B cell (primary cell): Measurements from ENCODE around the gene KSR1. TPM values are rescaled to one million over a fixed set of nuclear protein-coding genes. Genes with fewer than 3 reads are reported as not detected.

ENCODE experiments used
- ATAC-seq: fragments of 200-7000 bp; cut with Tn5 transposase; one replicate; pipeline ENCODE4 v1.10.0; 2021; ENCODE audit warnings: low read depth, mild to moderate bottlenecking, moderate number of reproducible peaks, moderate library complexity
- CTCF ChIA-PET: fragments of 350-600 bp; sonication (Branson Sonifier 250); formaldehyde crosslinking; loops from one replicate; lab custom pipeline; 2021; ENCODE audit warnings: antibody characterized with exemption, inconsistent platforms; lab: Charles Lee
- POLR2A ChIA-PET: fragments of 350-600 bp; sonication (Branson Sonifier 250); formaldehyde crosslinking; loops from one replicate; lab custom pipeline; 2021; ENCODE audit warnings: antibody characterized with exemption; lab: Charles Lee
- DNase-seq: peaks from one replicate; pipeline ENCODE4 v3.0.0; 2013
- H2AFZ ChIP-seq: 2 replicates; pipeline ENCODE4 v1.6.1; 2012; ENCODE audit warnings: mild to moderate bottlenecking, low read depth, low read length; ENCODE audit not compliant: insufficient read depth, poor library complexity, severe bottlenecking
- H3K27ac ChIP-seq, 2 donors: 1 replicate in 1 of 2; 2 replicates in 1 of 2; pipeline ENCODE4 v1.5.1; 2012 to 2013; ENCODE audit warnings: low read length in 2 of 2, mild to moderate bottlenecking in 2 of 2, moderate library complexity in 1 of 2
- H3K27me3 ChIP-seq, 4 experiments: fragments of 200-600 bp in 1 of 4; sonication (generic) in 1 of 4; replicated peaks in 1 of 4; 1 replicate in 2 of 4; 2 replicates in 2 of 4; pipeline versions ENCODE4 v1.6.1 to v1.7.0; 2013 to 2016; ENCODE audit warnings: low read length in 3 of 4, mild to moderate bottlenecking in 2 of 4, mixed read lengths in 1 of 4, moderate library complexity in 1 of 4; ENCODE audit not compliant: insufficient read depth in 4 of 4, control insufficient read depth in 3 of 4; ENCODE audit errors: control extremely low read depth in 1 of 4
- H3K36me3 ChIP-seq, 2 experiments: replicated peaks in 1 of 2; 1 replicate in 1 of 2; 2 replicates in 1 of 2; pipeline versions ENCODE4 v1.6.1 to v1.7.1; 2013; ENCODE audit warnings: low read length in 1 of 2; ENCODE audit not compliant: insufficient read depth in 2 of 2, control insufficient read depth in 1 of 2; ENCODE audit errors: control extremely low read depth in 1 of 2, extremely low read depth in 1 of 2
- H3K4me1 ChIP-seq, 2 donors: fragments of 200-600 bp in 1 of 2; sonication (generic) in 1 of 2; 1 replicate in 1 of 2; 2 replicates in 1 of 2; pipeline versions ENCODE4 v1.5.1 to v1.6.1; 2013 to 2017; ENCODE audit warnings: low read length in 2 of 2; ENCODE audit not compliant: control insufficient read depth in 2 of 2, insufficient read depth in 2 of 2
- H3K4me2 ChIP-seq: replicated peaks from 2 replicates; pipeline ENCODE3; 2012; ENCODE audit warnings: mild to moderate bottlenecking, low read depth, low read length; ENCODE audit not compliant: poor library complexity, severe bottlenecking
- H3K4me3 ChIP-seq, 5 experiments: fragments of 200-600 bp in 1 of 5; sonication (generic) in 1 of 5; 1 replicate in 3 of 5; 2 replicates in 2 of 5; pipeline versions ENCODE4 v1.5.1 to v1.7.0; 2011 to 2016; ENCODE audit warnings: low read length in 4 of 5, mild to moderate bottlenecking in 4 of 5, low read depth in 2 of 5, control low read depth in 1 of 5, moderate library complexity in 1 of 5; ENCODE audit not compliant: insufficient read depth in 1 of 5; ENCODE audit errors: control extremely low read depth in 1 of 5, extremely low read depth in 1 of 5
- H3K79me2 ChIP-seq: fragments of 200-600 bp; sonication (generic); one replicate; pipeline ENCODE4 v1.6.0; 2016; ENCODE audit warnings: low read length; ENCODE audit not compliant: control insufficient read depth, insufficient read depth
- H3K9ac ChIP-seq: fragments of 200-600 bp; sonication (generic); 2 replicates; pipeline ENCODE4 v1.6.1; 2017; ENCODE audit warnings: mild to moderate bottlenecking, low read length, moderate library complexity
- H3K9me3 ChIP-seq, 3 donors: one replicate each; pipeline versions ENCODE4 v1.6.1 to v1.7.1; 2013; ENCODE audit warnings: low read length in 2 of 3; ENCODE audit not compliant: control insufficient read depth in 2 of 3, insufficient read depth in 1 of 3; ENCODE audit errors: control extremely low read depth in 1 of 3
- H4K20me1 ChIP-seq: 2 replicates; pipeline ENCODE4 v1.6.0; 2012; ENCODE audit warnings: mild to moderate bottlenecking, low read length; ENCODE audit not compliant: insufficient read depth, control insufficient read depth, poor library complexity, severe bottlenecking
- H3K27ac Mint-ChIP-seq: one replicate; pipeline ENCODE4 v1.8.0; 2021; ENCODE audit warnings: mixed read lengths
- H3K27me3 Mint-ChIP-seq: one replicate; pipeline ENCODE4 v1.8.0; 2021; ENCODE audit warnings: mixed read lengths
- H3K4me1 Mint-ChIP-seq: one replicate; pipeline ENCODE4 v1.8.0; 2021; ENCODE audit warnings: mixed read lengths
- H3K4me3 Mint-ChIP-seq: one replicate; pipeline ENCODE4 v1.8.0; 2021; ENCODE audit warnings: mixed read lengths
- H3K9me3 Mint-ChIP-seq: one replicate; pipeline ENCODE4 v1.8.0; 2022; ENCODE audit warnings: mixed read lengths; ENCODE audit not compliant: insufficient read depth
- EZH2 ChIP-seq: IDR thresholded peaks from 2 replicates; pipeline ENCODE4 v1.6.1; 2012; ENCODE audit warnings: borderline replicate concordance, low read depth, mild to moderate bottlenecking, moderate library complexity, low read length; ENCODE audit not compliant: insufficient read depth, poor library complexity, severe bottlenecking
- WGBS: methylation state at CpG from one replicate; pipeline ENCODE4 v1.1.5; 2013; ENCODE audit warnings: missing lambda C conversion rate; ENCODE audit not compliant: insufficient coverage; 5-methylcytosine and 5-hydroxymethylcytosine counted together
- intact Hi-C: fragments of 100-400 bp; cut with micrococcal nuclease; formaldehyde crosslinking; loops from one replicate; pipeline ENCODE4 v1.10.0; 2022
- polyA plus RNA-seq: library from polyadenylated mRNA; depleted of rRNA; stranded (reverse); fragments of >200 nt; gene quantifications from 2 replicates; pipeline ENCODE4 v1.2.3, GENCODE V29; 2012
- total RNA-seq, 2 donors: library from RNA; stranded (reverse); fragments of 120-200 nt in 1 of 2; gene quantifications; 1 replicate in 1 of 2; 2 replicates in 1 of 2; pipeline versions ENCODE4 v1.2.3 to v1.2.4, GENCODE V29; 2013 to 2022
- TF ChIP-seq, protein P1 (sequence below): fragments of 200-600 bp; IDR thresholded peaks from one replicate; pipeline ENCODE4 v1.8.0; 2022; ENCODE audit warnings: antibody characterized with exemption, mild to moderate bottlenecking

KSR1 gene
- total and polyA plus RNA-seq, 2 donors (not counting 1 experiment from before 2014, with no cell fraction given), result 27.5 to 85.6 TPM

DNA sequence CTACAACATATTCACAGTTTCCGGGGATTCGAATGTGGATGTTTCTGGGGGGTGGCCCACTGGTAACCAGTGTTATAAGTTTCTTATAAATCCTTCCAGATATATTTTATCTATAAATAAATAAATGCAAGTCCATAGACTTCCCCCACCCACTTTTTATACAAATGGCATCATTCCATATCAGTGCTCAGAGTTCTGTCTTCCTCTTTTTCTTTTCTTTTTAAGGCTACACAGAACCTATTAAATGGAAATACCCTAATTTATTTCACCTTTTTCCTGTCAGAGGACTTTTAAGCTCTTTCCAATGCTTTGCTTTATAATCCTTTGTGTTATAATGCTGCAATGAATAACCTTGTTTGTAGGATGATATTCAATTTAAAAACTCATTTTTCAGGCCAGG is 178.5 kb downstream of the KSR1 start:
- TF ChIP-seq, protein P1, sequence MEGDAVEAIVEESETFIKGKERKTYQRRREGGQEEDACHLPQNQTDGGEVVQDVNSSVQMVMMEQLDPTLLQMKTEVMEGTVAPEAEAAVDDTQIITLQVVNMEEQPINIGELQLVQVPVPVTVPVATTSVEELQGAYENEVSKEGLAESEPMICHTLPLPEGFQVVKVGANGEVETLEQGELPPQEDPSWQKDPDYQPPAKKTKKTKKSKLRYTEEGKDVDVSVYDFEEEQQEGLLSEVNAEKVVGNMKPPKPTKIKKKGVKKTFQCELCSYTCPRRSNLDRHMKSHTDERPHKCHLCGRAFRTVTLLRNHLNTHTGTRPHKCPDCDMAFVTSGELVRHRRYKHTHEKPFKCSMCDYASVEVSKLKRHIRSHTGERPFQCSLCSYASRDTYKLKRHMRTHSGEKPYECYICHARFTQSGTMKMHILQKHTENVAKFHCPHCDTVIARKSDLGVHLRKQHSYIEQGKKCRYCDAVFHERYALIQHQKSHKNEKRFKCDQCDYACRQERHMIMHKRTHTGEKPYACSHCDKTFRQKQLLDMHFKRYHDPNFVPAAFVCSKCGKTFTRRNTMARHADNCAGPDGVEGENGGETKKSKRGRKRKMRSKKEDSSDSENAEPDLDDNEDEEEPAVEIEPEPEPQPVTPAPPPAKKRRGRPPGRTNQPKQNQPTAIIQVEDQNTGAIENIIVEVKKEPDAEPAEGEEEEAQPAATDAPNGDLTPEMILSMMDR, result no peak
- TF ChIP-seq EZH2, result no peak
- Histone ChIP-seq H3K9me3 (peaks cover 0 to 4% (median 0%) of the 10 kb centered on the region in 3 donors), H3K4me2 (peak overlapping the region; percentile 50), H3K79me2 (peaks cover 69% of the 10 kb centered on the region), H2AFZ (no peak overlapping the region), H3K36me3 (peaks cover 0 to 6% of the 10 kb centered on the region in 2 experiments), H3K9ac (peak overlapping the region; percentile 22), H3K27ac (peak overlapping the region; percentile 60 to 77), H3K4me1 (peaks cover 43 to 58% of the 10 kb centered on the region in 2 donors), H3K27me3 (no peaks in the 10 kb centered on the region), H3K4me3 (no peak overlapping the region), H4K20me1 (no peaks in the 10 kb centered on the region)
- Mint-ChIP-seq H3K4me3 (peak overlapping the region; percentile 59), H3K27me3 (no peaks in the 10 kb centered on the region), H3K4me1 (peaks cover 55% of the 10 kb centered on the region), H3K9me3 (no peaks in the 10 kb centered on the region), H3K27ac (peak overlapping the region; percentile 90)
- no CpG with 5 or more reads among the region's 2 CpGs for WGBS
- intact Hi-C loops, result no loop called here
- DNase-seq (peak; percentile 45), ATAC-seq (no peak)
- CTCF ChIA-PET, result interaction anchor here (1.0 to 7.6 kb wide), 5 partner anchors 12 to 33 kb away, joined by 4 to 59 read pairs (median 5); no protein-coding TSS in a partner anchor
- POLR2A ChIA-PET, result no interaction called here

DNA sequence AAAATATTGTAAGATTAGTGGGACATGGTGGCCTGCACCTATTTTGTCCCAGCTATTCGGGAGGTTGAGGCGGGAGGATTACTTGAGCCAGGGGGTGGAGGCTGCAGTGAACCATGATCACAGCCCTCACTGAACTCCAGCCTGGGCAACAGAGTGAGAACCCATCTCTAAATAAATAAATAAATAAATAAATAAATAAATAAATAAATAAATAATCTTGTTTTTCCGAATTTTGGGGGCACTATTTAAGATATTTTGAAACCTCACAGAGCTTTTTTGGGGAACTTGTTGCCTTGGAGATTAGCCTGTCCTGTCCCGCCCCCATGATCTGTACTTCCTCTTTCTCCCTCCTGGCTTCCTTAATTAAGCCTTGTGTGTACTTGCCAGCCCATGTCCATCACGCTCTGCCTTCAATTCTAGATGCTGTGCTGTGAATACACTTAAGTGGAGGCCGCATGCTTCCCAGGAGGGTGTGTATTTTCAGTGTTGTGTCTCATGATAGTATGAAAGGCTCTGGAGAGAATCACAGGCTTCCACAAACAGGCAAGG is 179.1 kb downstream of the KSR1 start:
- no peak overlapping the region for H2AFZ ChIP-seq
- peak; percentile 69 for ATAC-seq

More for the DNA sequence above, 179.1 kb downstream of the KSR1 start:
- Mint-ChIP-seq H3K27ac (peak overlapping the region; percentile 90), H3K4me1 (peaks cover 52% of the 10 kb centered on the region), H3K4me3 (peak overlapping the region; percentile 72), H3K27me3 (no peaks in the 10 kb centered on the region), H3K9me3 (no peaks in the 10 kb centered on the region)
- peak overlapping the region; percentile 53 for H3K4me2 ChIP-seq
- H3K36me3 ChIP-seq, result peaks cover 0 to 11% of the 10 kb centered on the region in 2 experiments
- intact Hi-C loops, result no loop called here
- peak overlapping the region in 1 of 5 experiments; percentile 31 for H3K4me3 ChIP-seq
- peak overlapping the region; percentile 60 to 77 for H3K27ac ChIP-seq
- H3K79me2 ChIP-seq, result peaks cover 69% of the 10 kb centered on the region
- peaks cover 0 to 4% (median 0%) of the 10 kb centered on the region in 3 donors for H3K9me3 ChIP-seq
- H4K20me1 ChIP-seq, result no peaks in the 10 kb centered on the region
- peak overlapping the region; percentile 43 for H3K9ac ChIP-seq
- TF ChIP-seq, protein P1, result no peak
- no peak for TF ChIP-seq EZH2
- H3K4me1 ChIP-seq, result peaks cover 43 to 53% of the 10 kb centered on the region in 2 donors
- WGBS, result 21% methylated on average over 2 of the region's 6 CpGs
- no peaks in the 10 kb centered on the region for H3K27me3 ChIP-seq
- peak; percentile 81 for DNase-seq
- POLR2A ChIA-PET, result no interaction called here
- CTCF ChIA-PET, result interaction anchor here (2.3 to 7.6 kb wide), 2 partner anchors 27 to 33 kb away, joined by 7 to 59 read pairs; no protein-coding TSS in a partner anchor
